ENCODE results near the gene INPP5E.

INPP5E gene

GRCh38 chr9:136380381-136380780 is 59.3 kb downstream of the INPP5E start:
- H4K8ac ChIP-seq (ENCODE audit: low read depth, low read length), result no peak overlapping the region
- no peaks in the 10 kb centered on the region for H3K79me2 ChIP-seq (ENCODE audit: control insufficient read depth, insufficient read depth, low read length, poor library complexity)
- H3K36me3 ChIP-seq (ENCODE audit: control insufficient read depth in 1 of 2, insufficient read depth in 2 of 2, low read length in 2 of 2), result peaks cover 84 to 89% of the 10 kb centered on the region in 2 experiments
- peaks cover 0 to 4% of the 10 kb centered on the region in 2 experiments for H3K4me1 ChIP-seq (ENCODE audit: control insufficient read depth in 1 of 2, insufficient read depth in 2 of 2, low read length in 2 of 2)
- no peak overlapping the region for H3K23ac ChIP-seq (ENCODE audit: low read length)
- H2AFZ ChIP-seq (ENCODE audit: insufficient read depth, low read length, poor library complexity), result no peak overlapping the region
- no peaks in the 10 kb centered on the region for H3K79me1 ChIP-seq (ENCODE audit: low read length)
- no peak overlapping the region for H2BK12ac ChIP-seq (ENCODE audit: low read length)
- H3K27me3 ChIP-seq (ENCODE audit: insufficient read depth, low read length), result no peaks in the 10 kb centered on the region
- DNase-seq, result no peak
- no peak overlapping the region for H3K9ac ChIP-seq (ENCODE audit: low read length)
- no peak overlapping the region for H2BK120ac ChIP-seq (ENCODE audit: insufficient read depth, low read length, poor library complexity)
- no peak overlapping the region for H4K91ac ChIP-seq (ENCODE audit: low read depth, low read length)
- H2AK5ac ChIP-seq (ENCODE audit: low read length), result no peak overlapping the region
- no peak overlapping the region for H3K4me2 ChIP-seq (ENCODE audit: low read length)
- no peak overlapping the region for H2BK5ac ChIP-seq (ENCODE audit: low read depth, low read length, poor library complexity)
- no peaks in the 10 kb centered on the region for H3K9me3 ChIP-seq (ENCODE audit: insufficient read depth, low read depth, low read length)
- WGBS (ENCODE audit: extremely low coverage, insufficient coverage, insufficient read length), result no CpG with 5 or more reads among the region's 17 CpGs
- no peak overlapping the region for H3K14ac ChIP-seq (ENCODE audit: low read length)
- no peak overlapping the region for H3K4me3 ChIP-seq (ENCODE audit: low read depth, low read length)
- H3K27ac ChIP-seq (ENCODE audit: low read depth, low read length), result no peak overlapping the region
- H4K12ac ChIP-seq (ENCODE audit: low read depth, low read length), result no peak overlapping the region
- no peak overlapping the region for H3K18ac ChIP-seq (ENCODE audit: low read length)
- no peak overlapping the region for H3K4ac ChIP-seq (ENCODE audit: low read depth, low read length)

- Histone ChIP-seq H3K18ac (ENCODE audit: low read length) (no peak overlapping the region), H4K8ac (ENCODE audit: low read depth, low read length) (no peak overlapping the region), H3K79me2 (ENCODE audit: control insufficient read depth, insufficient read depth, low read length, poor library complexity) (no peaks in the 10 kb centered on the region), H3K14ac (ENCODE audit: low read length) (no peak overlapping the region), H3K4ac (ENCODE audit: low read depth, low read length) (no peak overlapping the region), H4K91ac (ENCODE audit: low read depth, low read length) (no peak overlapping the region), H2BK5ac (ENCODE audit: low read depth, low read length, poor library complexity) (no peak overlapping the region), H3K36me3 (ENCODE audit: control insufficient read depth in 1 of 2, insufficient read depth in 2 of 2, low read length in 2 of 2) (peaks cover 87 to 89% of the 10 kb centered on the region in 2 experiments), H3K4me1 (ENCODE audit: control insufficient read depth in 1 of 2, insufficient read depth in 2 of 2, low read length in 2 of 2) (peaks cover 0 to 7% of the 10 kb centered on the region in 2 experiments), H3K4me3 (ENCODE audit: low read depth, low read length) (no peak overlapping the region), H3K9me3 (ENCODE audit: insufficient read depth, low read depth, low read length) (no peaks in the 10 kb centered on the region), H2AFZ (ENCODE audit: insufficient read depth, low read length, poor library complexity) (no peak overlapping the region), H2BK120ac (ENCODE audit: insufficient read depth, low read length, poor library complexity) (no peak overlapping the region), H3K23ac (ENCODE audit: low read length) (no peak overlapping the region), H2AK5ac (ENCODE audit: low read length) (no peak overlapping the region), H3K27me3 (ENCODE audit: insufficient read depth, low read length) (no peaks in the 10 kb centered on the region), H4K12ac (ENCODE audit: low read depth, low read length) (no peak overlapping the region), H3K79me1 (ENCODE audit: low read length) (no peaks in the 10 kb centered on the region), H3K4me2 (ENCODE audit: low read length) (no peak overlapping the region), H3K27ac (ENCODE audit: low read depth, low read length) (no peak overlapping the region), H2BK12ac (ENCODE audit: low read length) (no peak overlapping the region), H3K9ac (ENCODE audit: low read length) (no peak overlapping the region)
- DNase-seq, result no peak
- WGBS (ENCODE audit: extremely low coverage, insufficient coverage, insufficient read length), result no CpG with 5 or more reads among the region's 11 CpGs
These were observed 59.8 kb downstream of the INPP5E start for GRCh38 chr9:136379891-136380290.

DNA sequence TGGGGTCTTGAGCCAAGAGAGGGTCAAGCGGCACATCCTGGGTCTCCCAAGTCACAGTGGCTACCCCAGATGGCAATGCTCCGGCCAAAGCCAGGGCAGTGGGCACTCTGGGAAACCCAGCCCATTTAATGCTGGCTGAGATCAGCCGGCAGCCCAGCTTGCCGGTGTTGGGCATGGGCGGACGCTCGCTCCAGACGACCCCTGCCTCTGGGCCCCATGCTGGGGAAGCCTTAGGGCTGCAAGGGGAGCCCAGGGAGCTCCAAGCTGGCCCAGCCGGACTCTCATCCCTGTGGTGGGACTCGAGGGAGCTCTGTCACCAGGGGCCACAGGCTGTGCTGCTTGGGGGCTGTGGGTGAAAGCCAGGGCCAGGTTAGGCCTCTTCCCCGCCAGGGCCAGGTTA is 60.2 kb downstream of the INPP5E start:
- WGBS (ENCODE audit: extremely low coverage, insufficient coverage, insufficient read length), result no CpG with 5 or more reads among the region's 11 CpGs
- DNase-seq, result no peak
- H3K36me3 ChIP-seq (ENCODE audit: control insufficient read depth in 1 of 2, insufficient read depth in 2 of 2, low read length in 2 of 2), result peaks cover 87 to 90% of the 10 kb centered on the region in 2 experiments
- H4K91ac ChIP-seq (ENCODE audit: low read depth, low read length), result no peak overlapping the region
- H3K27ac ChIP-seq (ENCODE audit: low read depth, low read length), result no peak overlapping the region
- no peaks in the 10 kb centered on the region for H3K27me3 ChIP-seq (ENCODE audit: insufficient read depth, low read length)
- no peak overlapping the region for H3K4me3 ChIP-seq (ENCODE audit: low read depth, low read length)
- H3K23ac ChIP-seq (ENCODE audit: low read length), result no peak overlapping the region
- no peak overlapping the region for H2BK12ac ChIP-seq (ENCODE audit: low read length)
- H2AFZ ChIP-seq (ENCODE audit: insufficient read depth, low read length, poor library complexity), result no peak overlapping the region
- no peaks in the 10 kb centered on the region for H3K79me1 ChIP-seq (ENCODE audit: low read length)
- no peak overlapping the region for H3K18ac ChIP-seq (ENCODE audit: low read length)
- no peak overlapping the region for H3K14ac ChIP-seq (ENCODE audit: low read length)
- H4K12ac ChIP-seq (ENCODE audit: low read depth, low read length), result no peak overlapping the region
- no peaks in the 10 kb centered on the region for H3K79me2 ChIP-seq (ENCODE audit: control insufficient read depth, insufficient read depth, low read length, poor library complexity)
- no peaks in the 10 kb centered on the region for H3K9me3 ChIP-seq (ENCODE audit: insufficient read depth, low read depth, low read length)
- H3K9ac ChIP-seq (ENCODE audit: low read length), result no peak overlapping the region
- H3K4me2 ChIP-seq (ENCODE audit: low read length), result no peak overlapping the region
- no peak overlapping the region for H2BK5ac ChIP-seq (ENCODE audit: low read depth, low read length, poor library complexity)
- no peak overlapping the region for H2BK120ac ChIP-seq (ENCODE audit: insufficient read depth, low read length, poor library complexity)
- H3K4ac ChIP-seq (ENCODE audit: low read depth, low read length), result no peak overlapping the region
- no peak overlapping the region for H2AK5ac ChIP-seq (ENCODE audit: low read length)
- H3K4me1 ChIP-seq (ENCODE audit: control insufficient read depth in 1 of 2, insufficient read depth in 2 of 2, low read length in 2 of 2), result peaks cover 0 to 11% of the 10 kb centered on the region in 2 experiments
- H4K8ac ChIP-seq (ENCODE audit: low read depth, low read length), result no peak overlapping the region

- Histone ChIP-seq H3K4ac (ENCODE audit: low read depth, low read length) (no peak overlapping the region), H3K23ac (ENCODE audit: low read length) (no peak overlapping the region), H2AK5ac (ENCODE audit: low read length) (no peak overlapping the region), H3K14ac (ENCODE audit: low read length) (no peak overlapping the region), H2BK12ac (ENCODE audit: low read length) (no peak overlapping the region), H3K18ac (ENCODE audit: low read length) (no peak overlapping the region), H3K27me3 (ENCODE audit: insufficient read depth, low read length) (no peaks in the 10 kb centered on the region), H4K91ac (ENCODE audit: low read depth, low read length) (no peak overlapping the region), H2BK5ac (ENCODE audit: low read depth, low read length, poor library complexity) (no peak overlapping the region), H3K9ac (ENCODE audit: low read length) (no peak overlapping the region), H3K4me1 (ENCODE audit: control insufficient read depth in 1 of 2, insufficient read depth in 2 of 2, low read length in 2 of 2) (peaks cover 2 to 15% of the 10 kb centered on the region in 2 experiments), H3K4me2 (ENCODE audit: low read length) (no peak overlapping the region), H3K79me1 (ENCODE audit: low read length) (no peaks in the 10 kb centered on the region), H2BK120ac (ENCODE audit: insufficient read depth, low read length, poor library complexity) (no peak overlapping the region), H3K36me3 (ENCODE audit: control insufficient read depth in 1 of 2, insufficient read depth in 2 of 2, low read length in 2 of 2) (peaks cover 82 to 85% of the 10 kb centered on the region in 2 experiments), H3K27ac (ENCODE audit: low read depth, low read length) (no peak overlapping the region), H4K8ac (ENCODE audit: low read depth, low read length) (no peak overlapping the region), H3K79me2 (ENCODE audit: control insufficient read depth, insufficient read depth, low read length, poor library complexity) (no peaks in the 10 kb centered on the region), H2AFZ (ENCODE audit: insufficient read depth, low read length, poor library complexity) (no peak overlapping the region), H3K4me3 (ENCODE audit: low read depth, low read length) (no peak overlapping the region), H3K9me3 (ENCODE audit: insufficient read depth, low read depth, low read length) (no peaks in the 10 kb centered on the region), H4K12ac (ENCODE audit: low read depth, low read length) (no peak overlapping the region)
- no CpG with 5 or more reads among the region's 18 CpGs for WGBS (ENCODE audit: extremely low coverage, insufficient coverage, insufficient read length)
- DNase-seq, result no peak
These were observed 60.7 kb downstream of the INPP5E start for GRCh38 chr9:136379003-136379287.
